CD4-positive, alpha-beta T cell treated with Interleukin-12 subunit alpha and Interleukin-12 subunit beta, for 1 hour (primary cell): ENCODE results near the gene LMX1B.
"Not testable (repeated sequence)": the region's sequence is repeated elsewhere in the genome, so short reads cannot be mapped to it uniquely, and the experiment has no call there.

ENCODE experiments used
- DNase-seq: peaks from one replicate; pipeline ENCODE4 v3.0.0-alpha.2; 2020

The LMX1B gene

GRCh38 chr9:126613651-126614050 lies at the start of gene LMX1B:
TSS of gene LMX1B (plus strand) at chr9:126613928. CDS start at chr9:126614450, 522 bp downstream.
- DNase-seq, result no peak

- DNase-seq, result no peak
Measured at GRCh38 chr9:126564128-126564527, 49.6 kb upstream of the LMX1B start.

- no peak for DNase-seq
Measured at GRCh38 chr9:126564716-126565115, 49.0 kb upstream of the LMX1B start.

DNA sequence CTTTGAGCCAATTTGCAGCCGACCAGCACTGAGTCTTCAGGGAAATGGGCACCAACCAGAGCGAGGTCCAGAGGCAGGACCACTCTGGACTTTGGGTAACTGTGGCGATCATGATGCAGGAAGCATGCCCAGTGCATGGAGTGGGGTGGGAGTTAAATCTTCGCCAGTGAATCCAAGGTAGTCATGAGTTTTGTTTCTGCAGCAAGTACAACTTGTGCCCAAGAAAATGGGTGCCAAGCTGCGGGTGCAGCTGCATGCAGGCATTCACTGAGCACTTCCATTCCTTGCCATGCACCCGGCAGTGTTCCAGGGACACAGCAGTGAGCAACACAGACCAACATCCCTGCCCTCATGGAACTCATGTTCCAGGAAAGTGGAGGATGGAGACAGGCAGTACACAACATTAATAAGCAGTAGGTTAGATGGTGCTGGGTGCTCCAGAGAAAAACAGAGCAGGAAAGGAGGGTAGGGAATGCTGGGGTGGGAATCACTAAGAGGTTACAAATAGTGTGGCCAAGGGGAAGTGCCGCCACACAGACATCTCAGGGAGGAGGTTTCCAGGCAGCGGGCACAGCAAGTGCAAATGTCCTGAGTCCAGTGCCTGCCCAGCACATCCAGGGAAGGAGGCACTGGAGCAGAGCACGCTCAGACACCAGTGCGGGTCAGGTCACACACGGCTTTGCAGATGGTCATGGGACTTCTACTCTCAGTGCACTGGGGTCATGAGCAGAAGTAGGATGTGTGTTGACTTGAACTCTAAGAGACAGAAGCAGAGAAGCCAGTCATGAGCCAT lies 48.2 kb upstream of the LMX1B start:
- no peak for DNase-seq

GRCh38 chr9:126569036-126569435 lies 44.7 kb upstream of the LMX1B start:
- no peak for DNase-seq

DNA sequence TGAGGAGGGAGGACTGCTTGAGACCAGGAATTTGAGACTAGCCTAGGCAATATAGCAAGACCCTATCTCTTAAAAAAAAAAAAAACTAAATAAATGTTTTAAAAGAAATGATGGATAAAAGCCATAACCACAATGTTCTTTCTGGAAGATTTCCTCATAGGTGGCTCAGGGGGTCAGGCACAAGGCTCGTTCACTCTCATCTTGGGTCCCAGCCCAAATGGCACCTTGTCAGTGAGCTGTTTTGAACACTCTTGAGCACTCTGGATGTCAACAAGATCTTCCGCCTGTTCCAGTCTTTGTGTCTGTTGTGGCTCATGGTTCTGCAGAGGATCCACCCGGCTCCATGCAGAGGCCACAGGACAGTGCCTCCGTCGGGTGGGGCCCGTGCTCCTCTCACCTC lies 35.7 kb upstream of the LMX1B start:
- DNase-seq, result no peak

- DNase-seq, result not testable (repeated sequence)
Measured at GRCh38 chr9:126580319-126580718, 33.4 kb upstream of the LMX1B start.

- DNase-seq, result no peak
Measured at GRCh38 chr9:126581893-126582292, 31.8 kb upstream of the LMX1B start.

DNA sequence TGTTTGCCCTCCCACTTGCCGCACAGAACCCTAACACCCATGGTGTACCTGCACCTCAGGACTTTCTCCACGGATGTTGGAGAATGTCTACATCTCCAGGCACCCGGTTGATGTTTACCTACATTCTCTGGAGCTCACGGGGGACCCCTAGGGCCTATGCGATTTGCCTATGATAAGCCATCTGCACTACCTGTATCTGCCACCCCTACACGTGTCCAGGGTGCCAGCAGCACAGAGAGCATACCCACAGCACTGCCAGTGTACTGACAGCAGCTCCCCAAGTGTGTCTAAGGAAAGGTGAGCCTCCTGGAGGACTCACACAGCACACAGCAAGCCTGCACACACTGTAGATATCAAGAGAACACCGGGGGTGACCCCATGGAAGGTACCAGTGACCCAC lies 31.3 kb upstream of the LMX1B start:
- DNase-seq, result no peak

- DNase-seq, result no peak
Measured at GRCh38 chr9:126583144-126583760, 30.5 kb upstream of the LMX1B start.

DNA sequence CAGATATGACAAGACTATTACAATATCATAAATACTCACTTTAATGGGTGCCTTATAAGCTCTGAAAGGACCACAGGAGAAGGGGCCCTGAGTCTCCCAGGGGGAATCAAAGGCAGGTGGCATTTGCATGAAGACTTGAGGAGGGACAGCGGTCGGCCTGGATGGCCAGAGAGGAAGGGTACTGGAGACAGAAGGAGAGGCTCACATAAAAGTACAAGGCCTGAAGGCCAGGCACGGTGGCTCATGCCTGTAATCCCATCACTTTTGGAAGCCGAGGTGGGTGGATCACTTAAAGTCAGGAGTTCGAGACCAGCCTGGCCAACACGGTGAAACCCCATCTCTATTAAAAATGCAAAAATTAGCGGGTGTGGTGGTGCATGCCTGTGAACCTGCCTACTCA lies 29.1 kb upstream of the LMX1B start:
- no peak for DNase-seq

GRCh38 chr9:126586236-126586635 lies 27.5 kb upstream of the LMX1B start:
- DNase-seq, result no peak

- DNase-seq, result no peak
Measured at GRCh38 chr9:126587187-126588185, 26.2 kb upstream of the LMX1B start.

DNA sequence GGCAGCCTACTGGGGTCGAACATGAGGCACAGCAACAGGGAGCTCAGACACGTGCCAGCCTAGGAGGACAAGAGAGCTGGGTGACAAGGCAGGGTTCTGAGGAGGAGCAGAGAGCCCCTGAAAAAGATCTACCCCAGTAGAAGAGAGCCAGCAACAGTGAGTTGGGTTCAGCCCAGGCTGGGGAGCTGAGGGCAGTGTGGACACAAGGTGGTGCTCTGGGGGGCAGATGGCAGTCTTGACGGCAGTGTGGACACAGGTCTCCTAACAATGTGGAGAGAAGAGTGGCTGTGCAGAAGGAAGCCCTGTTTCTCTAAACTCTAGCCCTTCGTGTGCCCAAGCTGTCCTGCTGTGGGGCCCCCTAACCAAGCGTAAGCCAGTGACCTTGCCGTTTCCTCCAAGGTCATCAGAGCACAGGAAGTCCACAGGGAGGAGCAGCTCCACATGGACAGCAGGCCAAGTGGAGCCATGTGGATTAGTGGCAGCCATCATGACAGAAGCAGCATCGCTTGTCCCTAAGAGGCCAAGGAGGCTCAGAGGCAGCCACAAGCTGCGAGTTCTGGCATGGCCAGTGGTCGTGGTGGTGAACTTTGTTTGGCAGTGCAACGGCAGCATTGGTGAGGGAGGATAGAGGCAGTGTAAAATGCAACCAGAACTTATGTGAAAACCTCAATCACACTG lies 25.1 kb upstream of the LMX1B start:
- no peak for DNase-seq

- no peak for DNase-seq
Measured at GRCh38 chr9:126589349-126589748, 24.4 kb upstream of the LMX1B start.

- DNase-seq, result no peak
Measured at GRCh38 chr9:126591083-126591482, 22.6 kb upstream of the LMX1B start.

GRCh38 chr9:126591922-126592321 lies 21.8 kb upstream of the LMX1B start:
- DNase-seq, result no peak

GRCh38 chr9:126592461-126592860 lies 21.3 kb upstream of the LMX1B start:
- DNase-seq, result no peak

- no peak for DNase-seq
Measured at GRCh38 chr9:126595982-126596381, 17.7 kb upstream of the LMX1B start.

GRCh38 chr9:126599047-126599650 lies 14.6 kb upstream of the LMX1B start:
- no peak for DNase-seq

DNA sequence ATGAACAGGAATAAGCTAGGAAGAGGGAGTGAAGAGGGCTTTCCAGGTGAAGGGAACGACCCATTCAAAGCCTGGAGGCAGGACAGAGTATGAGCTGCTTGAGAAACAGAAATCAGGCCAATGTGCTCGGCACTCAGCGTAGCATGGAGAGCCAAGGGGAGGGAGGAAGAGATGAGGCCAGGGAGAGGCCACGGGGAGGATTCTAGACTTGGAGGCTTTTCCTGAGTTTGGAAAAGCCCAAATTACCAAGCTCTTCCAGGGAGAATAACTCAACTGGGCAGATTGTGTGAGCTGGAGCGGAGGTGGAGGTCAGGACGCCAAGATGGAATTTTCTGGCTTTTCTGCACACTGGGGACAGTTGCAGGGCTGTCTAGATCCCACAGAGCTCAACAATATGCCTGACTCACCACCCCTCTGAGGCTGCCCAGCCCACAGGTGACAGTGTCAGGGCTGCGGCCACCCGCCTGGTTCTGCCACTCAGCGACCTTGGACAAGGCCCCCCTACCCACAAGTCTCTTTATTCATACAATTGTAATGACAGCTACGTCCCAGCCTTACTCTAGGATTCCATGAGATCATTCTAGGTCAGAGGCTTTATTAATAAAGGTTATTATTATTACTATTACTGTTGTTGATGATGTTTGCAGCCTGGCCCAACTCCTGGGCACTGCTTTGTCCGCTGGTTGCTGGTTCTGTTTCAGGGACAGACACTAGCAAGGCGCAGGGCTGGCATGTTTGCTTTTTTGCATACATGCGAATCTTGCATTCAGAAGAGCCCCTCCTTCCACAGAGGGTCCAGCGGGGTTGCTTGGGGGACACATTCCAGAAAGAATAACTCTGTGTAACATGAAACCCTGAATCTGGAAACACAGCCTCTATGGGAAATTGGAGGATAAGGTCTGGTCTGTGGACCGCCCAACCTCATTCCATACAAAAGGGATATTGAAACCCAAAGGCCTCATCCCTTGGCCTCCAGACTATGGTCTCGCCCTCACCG lies 9.4 kb upstream of the LMX1B start:
- no peak for DNase-seq
